ENCODE measurements around the gene HSPA1L.

Gene HSPA1L

GRCh38 chr6:31780507-31781243 lies 34.4 kb downstream of the HSPA1L start:
- DNase-seq, result no peak

- DNase-seq, result no peak
Observed at GRCh38 chr6:31779908-31780307, 35.2 kb downstream of the HSPA1L start.

DNA sequence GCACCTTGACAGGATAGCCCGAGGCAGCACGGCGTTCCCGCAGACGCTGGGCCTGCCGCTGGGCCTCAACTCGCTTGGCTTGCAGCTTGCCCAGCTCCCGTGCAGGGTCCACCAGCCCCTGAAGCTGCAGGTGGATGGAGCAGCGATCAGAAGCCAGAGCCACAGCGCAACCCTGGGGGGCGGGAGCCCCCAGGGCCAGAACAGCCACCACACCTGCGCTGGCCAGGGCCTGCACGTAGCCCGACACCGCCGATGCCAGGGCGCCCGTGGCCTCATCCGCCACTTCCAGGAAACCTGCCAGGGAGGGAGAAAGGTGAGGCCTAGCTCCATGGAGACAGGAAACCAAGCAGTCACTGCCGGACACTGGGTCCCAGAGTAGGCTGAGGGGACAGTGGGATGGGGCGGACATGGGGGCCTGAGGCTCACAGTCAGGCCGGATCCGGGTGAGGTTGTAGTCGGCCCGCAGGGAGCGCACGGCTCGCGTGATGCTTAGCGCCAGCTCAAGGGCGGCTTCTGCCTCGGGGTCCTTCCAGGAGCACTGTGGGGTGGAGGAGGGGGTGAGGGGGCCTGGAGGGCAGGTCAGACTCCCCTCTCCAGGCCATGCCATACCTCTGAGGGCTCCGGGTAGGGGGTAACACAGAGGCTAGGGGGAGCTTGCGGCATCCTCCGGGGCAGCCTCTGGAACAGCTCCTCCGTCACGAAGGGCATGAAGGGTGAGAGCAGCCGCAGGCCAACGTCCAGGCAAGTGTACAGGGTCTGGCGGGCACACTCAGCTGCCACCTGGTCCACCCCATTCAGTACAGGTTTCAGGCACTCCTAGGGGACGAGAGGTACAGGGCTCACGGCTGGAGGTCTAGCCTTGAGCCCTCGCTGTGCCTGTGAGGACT lies 35.8 kb downstream of the HSPA1L start:
- DNase-seq, result no peak

GRCh38 chr6:31778193-31778592 lies 36.9 kb downstream of the HSPA1L start:
- DNase-seq, result no peak

GRCh38 chr6:31777667-31778050 lies 37.4 kb downstream of the HSPA1L start:
- no peak for DNase-seq

DNA sequence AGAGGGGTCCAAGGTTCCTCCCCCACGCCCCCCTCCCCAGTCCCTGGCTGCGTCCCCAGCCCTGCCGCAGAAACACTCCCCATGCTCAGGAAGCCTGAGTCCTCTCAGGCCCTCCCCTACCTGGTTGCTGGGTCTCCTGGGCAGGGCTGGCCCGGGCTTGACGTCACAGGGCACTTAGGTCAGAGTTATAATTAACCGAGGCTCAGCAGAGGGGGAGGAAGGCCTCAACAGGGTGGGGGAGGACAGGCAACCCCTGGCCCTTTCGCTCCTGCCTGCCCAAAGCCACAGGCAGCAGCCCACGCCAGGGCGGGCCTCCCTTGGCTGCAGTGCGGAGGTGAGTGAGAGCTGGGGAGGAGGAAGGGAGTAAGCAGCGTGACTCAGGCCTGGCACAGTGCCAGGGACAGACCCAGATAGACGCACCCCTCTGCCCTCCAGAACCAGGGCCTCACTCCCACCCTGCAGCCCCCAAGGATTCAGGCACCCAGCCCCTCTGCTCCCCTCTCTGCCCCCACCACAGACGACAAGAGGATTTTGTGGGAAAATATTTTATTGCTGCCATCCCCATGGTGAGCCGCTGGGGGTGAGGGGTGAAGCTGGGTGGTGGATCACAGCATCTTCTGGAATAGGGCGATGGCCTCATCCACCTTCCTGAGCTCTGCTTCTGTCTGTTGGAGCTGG lies 38.0 kb downstream of the HSPA1L start, which contains the start of gene VWA7:
Gene VWA7 (minus strand): TSS at position 340 of the 678 bp plus-strand sequence. CDS start 549 bp downstream, outside the sequence.
- DNase-seq, result peak; percentile 27

DNA sequence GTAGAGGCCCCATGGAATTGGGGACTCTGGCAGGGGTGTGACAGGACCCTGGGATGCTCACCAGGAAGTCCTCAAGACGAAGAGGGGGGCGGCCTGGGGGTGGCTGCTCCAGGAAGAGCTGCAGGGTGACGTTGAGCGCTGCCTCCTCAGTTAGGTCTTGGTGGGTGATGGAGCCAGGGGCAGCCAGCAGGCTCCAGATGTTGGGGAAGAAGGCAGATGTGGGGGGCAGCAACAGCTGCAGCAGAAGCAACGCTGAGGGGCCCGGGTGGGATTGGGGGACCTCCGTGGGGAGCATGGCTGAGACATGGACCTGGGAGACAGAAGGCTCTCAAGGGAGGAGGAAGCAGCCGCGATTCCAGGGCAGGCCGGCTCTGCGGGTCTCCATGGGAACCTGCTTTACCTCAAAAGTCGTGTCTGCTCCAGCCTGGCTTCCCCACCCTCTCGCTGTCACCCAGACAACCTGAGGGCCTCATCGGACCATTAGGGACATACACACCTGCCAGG lies 38.5 kb downstream of the HSPA1L start:
- DNase-seq, result peak; percentile 11

GRCh38 chr6:31775633-31776484 lies 39.2 kb downstream of the HSPA1L start:
- no peak for DNase-seq

DNA sequence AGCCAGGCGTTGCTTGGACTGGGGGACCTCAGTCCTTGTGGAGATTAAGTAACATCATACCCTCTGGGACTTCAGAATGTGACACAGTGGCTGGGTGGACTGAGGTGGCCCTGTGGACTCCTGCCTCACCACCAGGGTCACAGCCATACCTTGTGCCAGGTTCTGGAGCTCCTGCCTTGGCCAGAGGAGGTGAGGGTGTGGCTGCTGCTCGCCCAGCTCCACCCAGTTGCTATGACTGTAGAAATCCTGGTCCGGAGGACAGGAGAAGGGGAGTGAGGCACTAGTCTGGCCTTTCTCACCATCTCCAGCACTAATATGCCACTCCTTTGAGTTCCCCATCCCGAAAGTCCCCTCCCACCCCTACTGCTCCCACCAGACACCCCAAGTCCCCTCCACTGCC lies 39.9 kb downstream of the HSPA1L start:
- DNase-seq, result no peak

DNA sequence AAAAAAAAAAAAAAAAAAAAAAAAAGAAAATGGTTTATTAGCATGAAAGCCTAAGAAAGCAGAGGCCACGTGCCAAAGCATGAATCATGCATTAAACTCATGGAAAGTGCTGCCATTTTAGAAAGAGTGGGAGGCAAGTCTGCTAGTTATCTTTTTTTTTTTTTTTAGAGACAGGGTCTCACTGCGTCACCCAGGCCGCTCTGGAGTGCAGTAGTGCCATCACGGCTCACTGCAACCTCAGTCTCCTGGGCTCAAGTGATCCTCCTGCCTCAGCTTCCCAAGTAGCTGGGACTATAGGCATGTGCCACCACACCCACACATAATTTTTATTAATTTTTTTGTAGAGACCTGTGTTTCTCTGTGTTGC lies 43.1 kb downstream of the HSPA1L start:
- DNase-seq, result no peak

DNA sequence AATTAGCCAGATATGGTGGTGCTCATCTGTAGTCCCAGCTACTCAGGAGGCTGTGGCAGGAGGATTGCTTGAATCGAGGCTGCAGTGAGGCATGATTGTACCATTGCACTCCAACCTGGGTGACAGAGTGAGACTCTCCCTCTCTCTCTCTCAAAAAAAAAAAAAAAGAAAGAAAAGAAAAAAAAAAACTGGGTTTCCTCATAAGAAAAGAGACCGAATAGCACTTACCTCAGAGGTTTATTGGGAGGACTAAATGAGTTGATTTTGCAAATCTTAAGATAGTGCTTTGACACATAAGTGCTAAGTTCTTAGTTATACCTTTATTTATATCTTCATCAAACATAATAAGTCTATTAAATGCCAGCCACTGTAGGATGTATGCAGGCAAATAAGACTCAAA lies 44.2 kb downstream of the HSPA1L start:
- DNase-seq, result no peak

DNA sequence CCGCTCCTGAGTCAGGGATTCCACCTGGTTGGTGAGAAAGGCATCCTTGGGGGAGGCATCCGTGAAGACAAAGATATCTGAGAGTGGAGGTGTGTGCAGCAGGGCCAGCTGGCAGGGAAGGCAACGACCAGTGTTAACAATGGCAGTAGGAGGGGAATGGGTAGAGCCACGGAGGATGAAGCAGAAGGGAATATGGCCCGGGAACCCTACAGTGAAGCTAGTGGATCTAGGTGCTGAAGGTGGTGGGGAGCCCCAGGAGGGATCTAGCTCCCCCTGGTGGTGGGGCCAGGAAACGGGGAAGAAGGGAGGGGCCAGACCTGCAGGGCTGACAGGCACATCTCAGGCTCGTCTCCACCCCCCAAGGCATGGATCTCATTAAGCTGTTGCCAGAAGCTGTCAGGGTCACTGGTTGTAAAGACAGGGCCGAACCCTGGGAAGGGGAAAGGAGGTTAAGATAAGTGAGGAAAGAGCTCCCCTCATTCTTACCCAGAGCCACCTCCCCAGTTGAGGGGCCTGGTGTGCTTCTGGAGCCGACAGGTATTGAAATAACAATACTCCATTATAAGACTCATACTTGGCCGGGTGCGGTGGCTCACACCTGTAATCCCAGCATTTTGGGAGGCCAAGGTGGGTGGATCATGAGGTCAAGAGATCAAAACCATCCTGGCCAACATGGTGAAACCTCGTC lies 45.3 kb downstream of the HSPA1L start:
- DNase-seq, result peak; percentile 29

GRCh38 chr6:31768363-31769257 lies 46.5 kb downstream of the HSPA1L start:
- DNase-seq, result no peak

DNA sequence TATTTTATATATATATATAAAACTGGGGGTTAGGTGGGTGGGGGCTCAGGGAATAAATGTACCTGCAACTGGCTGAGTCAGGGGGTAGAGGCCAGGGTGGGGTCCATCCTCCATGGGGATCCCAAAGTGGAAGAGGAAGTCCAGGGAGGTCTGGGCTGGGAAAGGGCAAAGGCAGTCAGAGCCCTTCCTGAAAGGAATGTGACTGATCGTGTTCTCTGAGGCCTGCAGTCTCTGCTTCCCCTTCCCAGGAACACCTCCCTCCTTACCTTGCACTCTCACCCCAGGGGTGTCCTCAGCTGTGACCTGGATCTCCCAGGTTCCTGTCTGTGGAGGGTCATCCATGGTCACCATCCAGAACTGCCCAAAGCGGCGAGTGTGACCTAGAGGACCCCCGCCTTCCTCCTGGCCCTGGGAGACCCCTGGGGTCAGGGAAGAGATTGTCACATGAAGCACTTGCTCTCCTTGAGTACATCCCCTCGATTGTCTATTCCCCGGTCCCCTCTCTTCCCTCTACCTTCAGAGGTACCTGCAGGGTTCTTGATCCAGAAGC lies 47.9 kb downstream of the HSPA1L start:
- DNase-seq, result no peak

GRCh38 chr6:31765910-31766794 lies 48.9 kb downstream of the HSPA1L start:
- no peak for DNase-seq

GRCh38 chr6:31765559-31765909 lies 49.5 kb downstream of the HSPA1L start:
- DNase-seq, result no peak

DNA sequence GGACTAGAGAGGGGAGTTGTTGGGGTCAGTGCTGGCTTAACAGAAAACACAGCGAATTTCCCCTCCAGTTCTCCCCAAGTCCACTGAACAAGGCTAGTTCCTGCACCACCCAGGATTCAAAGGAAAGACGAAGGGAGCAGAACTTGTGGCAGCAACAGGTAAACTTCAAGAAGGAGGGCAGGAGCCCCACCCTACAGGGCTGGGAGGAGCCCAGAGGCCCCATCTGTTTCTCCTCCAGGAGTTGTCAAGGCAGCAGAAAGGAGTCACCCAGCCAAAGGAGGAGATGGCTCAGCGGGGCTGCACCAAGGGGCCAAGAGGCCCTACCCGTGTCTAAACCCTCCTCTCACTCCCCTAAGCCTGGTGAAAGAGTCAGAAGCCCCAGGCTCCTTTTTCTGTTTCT lies 50.9 kb downstream of the HSPA1L start:
- no peak for DNase-seq

DNA sequence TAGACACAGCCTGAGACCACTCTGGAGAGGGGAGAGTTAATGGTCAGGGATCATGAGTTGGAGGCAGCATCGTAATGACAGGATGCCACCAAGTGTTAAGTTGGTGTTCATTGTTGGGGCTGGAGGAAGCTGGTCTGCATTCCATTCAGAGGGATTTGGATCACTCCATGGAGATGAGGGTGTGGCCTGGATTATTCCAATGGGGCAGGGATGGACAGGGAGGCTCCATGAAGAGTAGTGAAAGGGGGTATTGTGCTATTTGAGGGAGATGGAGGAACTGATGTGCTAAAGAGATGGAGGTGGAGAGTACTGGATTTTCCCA lies 51.5 kb downstream of the HSPA1L start:
- no peak for DNase-seq

GRCh38 chr6:31762878-31763618 lies 52.0 kb downstream of the HSPA1L start:
- DNase-seq, result no peak
